Endothelial cell of umbilical vein (primary cell): ENCODE data around the gene RIC1. TPM values are rescaled to one million over a fixed set of nuclear protein-coding genes. Genes with fewer than 3 reads are reported as not detected.

Experiments used
- BruUV-seq: library from RNA; stranded (reverse); fragments of 400-500 nt; replicated peaks from 2 replicates; lab custom pipeline; 2021; lab: Mats Ljungman, UMichigan
- CTCF ChIA-PET: fragments of 300-600, 350-600 bp; sonication (Branson Sonifier 250); formaldehyde crosslinking; loops from one replicate; lab custom pipeline; 2021; ENCODE audit warnings: antibody characterized with exemption, inconsistent platforms; lab: Charles Lee
- POLR2A ChIA-PET: fragments of 300-600, 350-600 bp; sonication (Branson Sonifier 250); formaldehyde crosslinking; loops from one replicate; lab custom pipeline; 2021; ENCODE audit warnings: antibody characterized with exemption, inconsistent platforms; lab: Charles Lee
- DNase-seq: peaks from one replicate; pipeline ENCODE4 v3.0.0-alpha.2; 2011; ENCODE audit warnings: low read depth, low spot score
- FAIRE-seq: peaks from 2 replicates; lab custom pipeline; 2011; peaks lifted over from hg19 to GRCh38; lab: Jason Lieb, UNC
- H2AFZ ChIP-seq: 2 replicates; pipeline ENCODE4 v1.6.0; 2012; ENCODE audit warnings: low read depth, low read length, control low read depth, inconsistent platforms
- H3K27ac ChIP-seq: 2 replicates; pipeline ENCODE4 v1.5.1; 2011; ENCODE audit warnings: low read depth, mild to moderate bottlenecking, control low read depth, low read length, moderate library complexity; ENCODE audit not compliant: insufficient read depth
- H3K27me3 ChIP-seq, 2 experiments: 2 replicates each; pipeline versions ENCODE4 v1.6.0 to v1.6.1; 2011; ENCODE audit warnings: low read length in 2 of 2, mixed read lengths in 1 of 2; ENCODE audit not compliant: control insufficient read depth in 2 of 2, insufficient read depth in 2 of 2
- H3K36me3 ChIP-seq, 2 experiments: 2 replicates in 1 of 2; 3 replicates in 1 of 2; pipeline ENCODE4 v1.5.1; 2011; ENCODE audit warnings: low read length in 2 of 2, mild to moderate bottlenecking in 1 of 2, moderate library complexity in 1 of 2; ENCODE audit not compliant: control insufficient read depth in 2 of 2, insufficient read depth in 2 of 2; ENCODE audit errors: extremely low read depth in 1 of 2
- H3K4me1 ChIP-seq: 3 replicates; pipeline ENCODE4 v1.5.1; 2011; ENCODE audit warnings: mild to moderate bottlenecking, low read length; ENCODE audit not compliant: control insufficient read depth, insufficient read depth; ENCODE audit errors: extremely low read depth
- H3K4me2 ChIP-seq: 2 replicates; pipeline ENCODE4 v1.6.1; 2011; ENCODE audit warnings: low read length, control low read depth, mixed read lengths; ENCODE audit not compliant: insufficient read depth
- H3K4me3 ChIP-seq, 3 experiments: fragments of 200-600 bp in 1 of 3; sonication (generic), shearing (Covaris generic) in 1 of 3; replicated peaks in 1 of 3; 2 replicates each; pipeline ENCODE4 v1.5.1; 2011 to 2016; ENCODE audit warnings: control low read depth in 3 of 3, low read length in 3 of 3, mild to moderate bottlenecking in 2 of 3, inconsistent platforms in 1 of 3, low read depth in 1 of 3, moderate library complexity in 1 of 3; ENCODE audit not compliant: insufficient read depth in 1 of 3
- H3K79me2 ChIP-seq: 2 replicates; pipeline ENCODE4 v1.6.0; 2012; ENCODE audit warnings: low read length, inconsistent platforms; ENCODE audit not compliant: control insufficient read depth, insufficient read depth
- H3K9ac ChIP-seq: replicated peaks from 2 replicates; pipeline ENCODE3; 2011; ENCODE audit warnings: low read length, control low read depth; ENCODE audit not compliant: insufficient read depth; ENCODE audit errors: extremely low read depth
- H3K9me1 ChIP-seq: replicated peaks from 3 replicates; pipeline ENCODE4 v1.6.0; 2011; ENCODE audit warnings: mild to moderate bottlenecking, low read length; ENCODE audit not compliant: control insufficient read depth, insufficient read depth; ENCODE audit errors: extremely low read depth
- H3K9me3 ChIP-seq: replicated peaks from 2 replicates; pipeline ENCODE4 v1.5.1; 2012; ENCODE audit warnings: low read length, inconsistent platforms; ENCODE audit not compliant: control insufficient read depth, insufficient read depth
- H4K20me1 ChIP-seq: replicated peaks from 2 replicates; pipeline ENCODE3; 2011; ENCODE audit warnings: mild to moderate bottlenecking, low read length; ENCODE audit not compliant: control insufficient read depth, insufficient read depth; ENCODE audit errors: extremely low read depth
- CTCF ChIP-seq, 2 donors: IDR thresholded peaks; 1 replicate in 1 of 2; 2 replicates in 1 of 2; pipeline ENCODE4 v1.5.1; 2011; ENCODE audit warnings: low read length in 2 of 2, mild to moderate bottlenecking in 2 of 2, moderate library complexity in 2 of 2, control low read depth in 1 of 2, inconsistent platforms in 1 of 2, low read depth in 1 of 2; ENCODE audit not compliant: insufficient read depth in 1 of 2; ENCODE audit errors: extremely low read depth in 1 of 2
- EZH2 ChIP-seq: IDR thresholded peaks from 2 replicates; pipeline ENCODE4 v1.6.1; 2012; ENCODE audit warnings: borderline replicate concordance, low read depth, mild to moderate bottlenecking, moderate library complexity, low read length, inconsistent platforms; ENCODE audit not compliant: severe bottlenecking
- FOS ChIP-seq: IDR thresholded peaks from 2 replicates; pipeline ENCODE4 v1.6.1; 2011; ENCODE audit warnings: mild to moderate bottlenecking, low read length, moderate library complexity, borderline replicate concordance; ENCODE audit not compliant: insufficient read depth
- GATA2 ChIP-seq: IDR thresholded peaks from 2 replicates; pipeline ENCODE4 v1.7.0; 2011; ENCODE audit warnings: low read depth, mild to moderate bottlenecking, moderate library complexity, mixed read lengths, low read length; ENCODE audit not compliant: insufficient read length, insufficient read depth
- JUN ChIP-seq: IDR thresholded peaks from 2 replicates; pipeline ENCODE4 v1.6.1; 2011; ENCODE audit warnings: borderline replicate concordance, low read depth; ENCODE audit not compliant: insufficient read length, insufficient read depth
- MYC ChIP-seq: IDR thresholded peaks from one replicate; pipeline ENCODE4 v1.6.1; 2011; ENCODE audit warnings: mild to moderate bottlenecking, low read depth, low read length
- POLR2A ChIP-seq: IDR thresholded peaks from 2 replicates; pipeline ENCODE4 v1.6.1; 2012; ENCODE audit warnings: low read depth, mild to moderate bottlenecking, control low read depth, low read length
- POLR2AphosphoS5 ChIP-seq: IDR thresholded peaks from 2 replicates; pipeline ENCODE4 v1.6.1; 2012; ENCODE audit warnings: low read depth, mild to moderate bottlenecking, control low read depth, low read length, moderate library complexity; ENCODE audit not compliant: insufficient read depth
- dilution Hi-C: fragments of 300-500 bp; cut with MboI; formaldehyde crosslinking; loops from one replicate; pipeline ENCODE4 v1.15.0; 2019; ENCODE audit warnings: low sequenced_read_pairs; ENCODE audit not compliant: extremely low pct_ligation_motif_present
- intact Hi-C: fragments of 100-400 bp; cut with micrococcal nuclease; formaldehyde crosslinking; loops from one replicate; pipeline ENCODE4 v1.10.0; 2022
- polyA plus RNA-seq, 4 experiments: library from polyadenylated mRNA; depleted of rRNA in 3 of 4; stranded (reverse) in 3 of 4; unstranded in 1 of 4; fragments of >200 nt; gene quantifications; 2 replicates each; pipeline versions ENCODE4 v1.2.1 to v1.2.3, GENCODE V29; 2011 to 2012; ENCODE audit warnings: missing spikeins in 1 of 4
- total RNA-seq: library from RNA; stranded (reverse); gene quantifications from 2 replicates; pipeline ENCODE4 v1.2.3, GENCODE V29; 2021

RIC1 gene
- total and polyA plus RNA-seq, 2 donors (not counting 3 experiments of a cell fraction or from before 2014, with no cell fraction given): 14.0 to 23.5 TPM

GRCh38 chr9:5670079-5670478 is 41.2 kb downstream of the RIC1 start:
- Histone ChIP-seq H3K27me3 (no peaks in the 10 kb centered on the region), H2AFZ (no peak overlapping the region), H3K4me2 (no peak overlapping the region), H3K27ac (no peak overlapping the region), H3K9ac (no peak overlapping the region), H3K9me1 (no peaks in the 10 kb centered on the region), H3K79me2 (peaks cover 55% of the 10 kb centered on the region), H4K20me1 (no peaks in the 10 kb centered on the region), H3K9me3 (no peaks in the 10 kb centered on the region), H3K4me3 (no peak overlapping the region), H3K4me1 (no peaks in the 10 kb centered on the region), H3K36me3 (peaks cover 0 to 2% of the 10 kb centered on the region in 2 experiments)
- no peak for TF ChIP-seq EZH2
- no peak for TF ChIP-seq FOS
- TF ChIP-seq MYC: no peak
- no peak for TF ChIP-seq POLR2A
- no peak for TF ChIP-seq POLR2AphosphoS5
- no peak for TF ChIP-seq JUN
- no peak for TF ChIP-seq CTCF (IDR thresholded peaks at IDR 0.05; ENCODE audit: extremely low read depth in 1 of 2, insufficient read depth in 1 of 2, low read depth in 1 of 2, low read length in 2 of 2)
- TF ChIP-seq GATA2: no peak
- dilution Hi-C loops: no loop called here
- intact Hi-C loops: no loop called here
- FAIRE-seq (no peak), DNase-seq (no peak)
- no TSS peak for BruUV-seq
- ChIA-PET CTCF (no interaction called here), POLR2A (no interaction called here)
